Hepatocyte (in vitro differentiated cells): ENCODE data around the gene SLC22A8. TPM values are rescaled to one million over a fixed set of nuclear protein-coding genes. Genes with fewer than 3 reads are reported as not detected.

Source experiments
- DNase-seq: peaks from one replicate; pipeline ENCODE4 v3.0.0-alpha.2; 2016; ENCODE audit warnings: low spot score
- H2AFZ ChIP-seq: fragments of 200-600 bp; sonication (generic); 2 replicates; pipeline ENCODE4 v1.6.0; 2016; ENCODE audit warnings: antibody characterized with exemption, mild to moderate bottlenecking
- H3K27ac ChIP-seq: fragments of 200-600 bp; sonication (generic); 2 replicates; pipeline ENCODE4 v1.5.1; 2016; ENCODE audit warnings: mild to moderate bottlenecking
- H3K27me3 ChIP-seq: fragments of 200-600 bp; sonication (generic); 2 replicates; pipeline ENCODE4 v1.6.1; 2016
- H3K36me3 ChIP-seq: fragments of 200-600 bp; sonication (generic); replicated peaks from 2 replicates; pipeline ENCODE4 v1.5.1; 2016; ENCODE audit warnings: low read depth; ENCODE audit not compliant: insufficient read depth
- H3K4me1 ChIP-seq: fragments of 200-600 bp; sonication (generic); 2 replicates; pipeline ENCODE4 v1.5.1; 2016; ENCODE audit warnings: mild to moderate bottlenecking, moderate library complexity; ENCODE audit not compliant: insufficient read depth
- H3K4me2 ChIP-seq: fragments of 200-600 bp; sonication (generic); 2 replicates; pipeline ENCODE4 v1.6.0; 2016
- H3K4me3 ChIP-seq: fragments of 200-600 bp; sonication (generic); 2 replicates; pipeline ENCODE4 v1.5.1; 2016; ENCODE audit warnings: mild to moderate bottlenecking
- H3K79me2 ChIP-seq: fragments of 200-600 bp; sonication (generic); 2 replicates; pipeline ENCODE4 v1.6.0; 2017; ENCODE audit warnings: mild to moderate bottlenecking
- H3K9me2 ChIP-seq: fragments of 200-600 bp; sonication (generic); replicated peaks from 2 replicates; pipeline ENCODE4 v1.6.0; 2017; ENCODE audit warnings: mild to moderate bottlenecking; ENCODE audit not compliant: insufficient read depth
- H3K9me3 ChIP-seq: fragments of 200-600 bp; sonication (generic); 2 replicates; pipeline ENCODE4 v1.5.1; 2016; ENCODE audit warnings: low read depth, mild to moderate bottlenecking
- H4K20me1 ChIP-seq: fragments of 200-600 bp; sonication (generic); 2 replicates; pipeline ENCODE4 v1.6.0; 2016; ENCODE audit warnings: mild to moderate bottlenecking; ENCODE audit not compliant: insufficient read depth, poor library complexity, severe bottlenecking
- EZH2 ChIP-seq: fragments of 200-600 bp; sonication (generic); IDR thresholded peaks from 2 replicates; pipeline ENCODE4 v1.6.1; 2016; ENCODE audit warnings: antibody characterized with exemption, mild to moderate bottlenecking, borderline replicate concordance
- EZH2phosphoT487 ChIP-seq: fragments of 200-600 bp; sonication (generic); IDR thresholded peaks from one replicate; pipeline ENCODE4 v1.6.1; 2018; ENCODE audit warnings: antibody characterized with exemption, mild to moderate bottlenecking, low read depth, moderate library complexity; ENCODE audit not compliant: unreplicated experiment, severe bottlenecking
- WGBS: methylation state at CpG from one replicate; pipeline ENCODE4 v1.1.6; 2016; ENCODE audit warnings: low lambda C conversion rate; ENCODE audit errors: missing lambda C conversion rate; 5-methylcytosine and 5-hydroxymethylcytosine counted together
- polyA plus RNA-seq: library from polyadenylated mRNA; unstranded; fragments of >200 nt; fragmentation: Nextera tagmentation; extraction: Ambion mirVana; gene quantifications from 2 replicates; pipeline ENCODE4 v1.2.1, GENCODE V29; 2016
- total RNA-seq: library from RNA; depleted of rRNA; stranded (reverse); fragments of >200 nt; gene quantifications from 2 replicates; pipeline ENCODE4 v1.2.3, GENCODE V29; 2014
- TF ChIP-seq, protein P1 (sequence below): fragments of 200-600 bp; sonication (generic); IDR thresholded peaks from 2 replicates; pipeline ENCODE4 v1.5.1; 2016; ENCODE audit warnings: antibody characterized with exemption, mild to moderate bottlenecking; ENCODE audit not compliant: poor library complexity

Gene SLC22A8
- total and polyA plus RNA-seq, 2 experiments from 2014 or later = 0.41 TPM; not detected in 1

DNA sequence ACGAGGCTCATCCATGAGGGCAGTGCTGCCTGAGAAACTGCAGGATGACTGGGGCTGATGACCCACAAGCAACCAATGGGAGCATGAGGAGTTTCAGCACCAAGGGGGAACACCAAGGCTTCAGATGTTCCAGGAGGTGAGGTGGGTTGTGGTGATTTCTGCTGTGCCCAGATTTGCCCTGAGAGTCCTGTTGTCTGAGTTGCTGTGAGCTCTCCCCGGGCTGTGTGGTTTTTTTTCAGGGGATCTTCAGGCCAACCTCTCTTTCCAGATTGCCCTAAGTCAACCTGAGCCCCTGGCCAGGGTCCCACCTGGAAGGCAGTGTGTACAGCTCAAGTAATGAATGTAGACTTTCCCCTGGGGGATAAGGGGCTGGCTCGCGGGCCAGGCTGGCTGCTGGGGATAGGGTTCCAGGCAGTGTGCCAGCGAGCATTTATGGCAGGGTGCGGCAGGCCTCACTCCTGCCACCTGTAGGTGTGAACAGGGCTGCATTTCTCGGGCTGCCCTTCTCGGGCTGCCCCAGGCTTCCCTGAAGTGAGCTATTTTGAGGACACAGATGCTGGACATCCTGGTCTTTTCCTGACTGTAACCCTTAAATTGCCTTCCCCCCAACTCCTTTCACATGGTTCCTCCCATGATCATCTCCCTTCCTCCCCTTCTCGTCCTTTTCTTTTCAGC lies 40.7 kb downstream of the SLC22A8 start:
- no peaks in the 10 kb centered on the region for H3K79me2 ChIP-seq
- 23% methylated on average over 9 of the region's 9 CpGs for WGBS
- no peaks in the 10 kb centered on the region for H3K36me3 ChIP-seq
- H3K9me2 ChIP-seq = no peaks in the 10 kb centered on the region
- TF ChIP-seq, protein P1, sequence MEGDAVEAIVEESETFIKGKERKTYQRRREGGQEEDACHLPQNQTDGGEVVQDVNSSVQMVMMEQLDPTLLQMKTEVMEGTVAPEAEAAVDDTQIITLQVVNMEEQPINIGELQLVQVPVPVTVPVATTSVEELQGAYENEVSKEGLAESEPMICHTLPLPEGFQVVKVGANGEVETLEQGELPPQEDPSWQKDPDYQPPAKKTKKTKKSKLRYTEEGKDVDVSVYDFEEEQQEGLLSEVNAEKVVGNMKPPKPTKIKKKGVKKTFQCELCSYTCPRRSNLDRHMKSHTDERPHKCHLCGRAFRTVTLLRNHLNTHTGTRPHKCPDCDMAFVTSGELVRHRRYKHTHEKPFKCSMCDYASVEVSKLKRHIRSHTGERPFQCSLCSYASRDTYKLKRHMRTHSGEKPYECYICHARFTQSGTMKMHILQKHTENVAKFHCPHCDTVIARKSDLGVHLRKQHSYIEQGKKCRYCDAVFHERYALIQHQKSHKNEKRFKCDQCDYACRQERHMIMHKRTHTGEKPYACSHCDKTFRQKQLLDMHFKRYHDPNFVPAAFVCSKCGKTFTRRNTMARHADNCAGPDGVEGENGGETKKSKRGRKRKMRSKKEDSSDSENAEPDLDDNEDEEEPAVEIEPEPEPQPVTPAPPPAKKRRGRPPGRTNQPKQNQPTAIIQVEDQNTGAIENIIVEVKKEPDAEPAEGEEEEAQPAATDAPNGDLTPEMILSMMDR = peak; percentile 51
- TF ChIP-seq EZH2phosphoT487 (no peak), EZH2 (no peak)
- H3K27me3 ChIP-seq = no peaks in the 10 kb centered on the region
- H3K4me1 ChIP-seq = peaks cover 5% of the 10 kb centered on the region
- DNase-seq = peak; percentile 73
- no peak overlapping the region for H2AFZ ChIP-seq
- no peak overlapping the region for H3K27ac ChIP-seq
- H3K9me3 ChIP-seq = no peaks in the 10 kb centered on the region
- no peaks in the 10 kb centered on the region for H4K20me1 ChIP-seq
- no peak overlapping the region for H3K4me3 ChIP-seq
- H3K4me2 ChIP-seq = no peak overlapping the region

DNA sequence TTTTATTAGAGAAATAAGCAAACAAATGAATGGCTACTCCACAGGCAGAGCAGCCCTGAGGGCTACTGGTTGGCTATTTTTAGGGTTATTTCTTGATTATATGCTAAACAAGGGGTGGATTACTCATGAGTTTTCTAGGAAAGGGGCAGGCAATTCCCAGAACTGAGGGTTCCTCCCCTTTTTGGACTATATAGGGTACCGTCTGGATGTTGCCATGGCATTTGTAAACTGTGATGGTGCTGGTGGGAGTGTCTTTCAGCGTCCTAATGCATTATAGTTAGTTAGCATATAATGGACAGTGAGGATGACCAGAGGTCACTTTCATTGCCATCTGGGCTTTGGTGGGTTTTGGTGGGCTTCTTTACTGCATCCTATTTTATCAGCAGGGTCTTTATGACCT lies 50.1 kb downstream of the SLC22A8 start:
- 78% methylated on average over 2 of the region's 2 CpGs for WGBS
- no peak overlapping the region for H3K4me3 ChIP-seq
- no peak overlapping the region for H3K4me2 ChIP-seq
- no peaks in the 10 kb centered on the region for H3K9me3 ChIP-seq
- no peak for DNase-seq
- H3K9me2 ChIP-seq = no peaks in the 10 kb centered on the region
- no peaks in the 10 kb centered on the region for H3K27me3 ChIP-seq
- no peaks in the 10 kb centered on the region for H4K20me1 ChIP-seq
- H3K79me2 ChIP-seq = no peaks in the 10 kb centered on the region
- H3K27ac ChIP-seq = no peak overlapping the region
- TF ChIP-seq EZH2 = no peak
- no peak for TF ChIP-seq EZH2phosphoT487
- TF ChIP-seq, protein P1 = no peak
- H3K4me1 ChIP-seq = no peaks in the 10 kb centered on the region
- no peaks in the 10 kb centered on the region for H3K36me3 ChIP-seq
- H2AFZ ChIP-seq = no peak overlapping the region

GRCh38 chr11:62962391-62962790 lies 53.2 kb downstream of the SLC22A8 start:
- Histone ChIP-seq H3K4me3 (no peak overlapping the region), H3K4me1 (peaks cover 12% of the 10 kb centered on the region), H3K4me2 (no peak overlapping the region), H3K36me3 (no peaks in the 10 kb centered on the region), H3K79me2 (no peaks in the 10 kb centered on the region), H3K9me3 (no peaks in the 10 kb centered on the region), H3K27ac (no peak overlapping the region), H2AFZ (no peak overlapping the region), H4K20me1 (no peaks in the 10 kb centered on the region), H3K27me3 (no peaks in the 10 kb centered on the region), H3K9me2 (no peaks in the 10 kb centered on the region)
- WGBS = 91% methylated on average over 2 of the region's 3 CpGs
- DNase-seq = no peak
- TF ChIP-seq EZH2phosphoT487 (no peak), EZH2 (no peak)
- TF ChIP-seq, protein P1 = no peak
